ENCODE data around the gene SCN4A.

The SCN4A gene

GRCh38 chr17:63950940-63951907, 21.5 kb downstream of the SCN4A start:
- ATAC-seq (replicated peaks; ENCODE audit: extremely low read depth, poor library complexity, severe bottlenecking) (no peak), DNase-seq (ENCODE audit: low spot score in 2 of 2) (no peak)
- Mint-ChIP-seq H3K27ac (ENCODE audit: low read depth) (no peak overlapping the region), H3K4me3 (no peak overlapping the region), H3K36me3 (ENCODE audit: insufficient read depth) (peaks cover 3% of the 10 kb centered on the region), H3K4me1 (peaks cover 29% of the 10 kb centered on the region), H3K27me3 (no peaks in the 10 kb centered on the region), H3K9me3 (no peaks in the 10 kb centered on the region)

- DNase-seq (ENCODE audit: low spot score in 2 of 2) = no peak
- peaks cover 30% of the 10 kb centered on the region for H3K4me1 Mint-ChIP-seq
- no peak for ATAC-seq (replicated peaks; ENCODE audit: extremely low read depth, poor library complexity, severe bottlenecking)
- peaks cover 3% of the 10 kb centered on the region for H3K36me3 Mint-ChIP-seq (ENCODE audit: insufficient read depth)
- H3K9me3 Mint-ChIP-seq = no peaks in the 10 kb centered on the region
- H3K27me3 Mint-ChIP-seq = no peaks in the 10 kb centered on the region
- H3K4me3 Mint-ChIP-seq = no peak overlapping the region
- H3K27ac Mint-ChIP-seq (ENCODE audit: low read depth) = no peak overlapping the region
Observed at GRCh38 chr17:63949576-63950250, 23.0 kb downstream of the SCN4A start.

GRCh38 chr17:63948521-63948920, 24.2 kb downstream of the SCN4A start:
- Mint-ChIP-seq H3K9me3 (no peaks in the 10 kb centered on the region), H3K4me1 (peaks cover 20% of the 10 kb centered on the region), H3K27me3 (no peaks in the 10 kb centered on the region), H3K4me3 (no peak overlapping the region), H3K36me3 (ENCODE audit: insufficient read depth) (no peaks in the 10 kb centered on the region), H3K27ac (ENCODE audit: low read depth) (no peak overlapping the region)
- ATAC-seq (replicated peaks; ENCODE audit: extremely low read depth, poor library complexity, severe bottlenecking) (no peak), DNase-seq (ENCODE audit: low spot score in 2 of 2) (no peak)

- H3K4me1 Mint-ChIP-seq = peaks cover 20% of the 10 kb centered on the region
- H3K36me3 Mint-ChIP-seq (ENCODE audit: insufficient read depth) = no peaks in the 10 kb centered on the region
- H3K27me3 Mint-ChIP-seq = no peaks in the 10 kb centered on the region
- no peak for ATAC-seq (replicated peaks; ENCODE audit: extremely low read depth, poor library complexity, severe bottlenecking)
- no peak overlapping the region for H3K4me3 Mint-ChIP-seq
- H3K9me3 Mint-ChIP-seq = no peaks in the 10 kb centered on the region
- DNase-seq (ENCODE audit: low spot score in 2 of 2) = no peak
- no peak overlapping the region for H3K27ac Mint-ChIP-seq (ENCODE audit: low read depth)
Observed at GRCh38 chr17:63947711-63948330, 24.9 kb downstream of the SCN4A start.

- peaks cover 20% of the 10 kb centered on the region for H3K4me1 Mint-ChIP-seq
Observed at GRCh38 chr17:63946440-63947363, 26.0 kb downstream of the SCN4A start.

GRCh38 chr17:63945784-63946439, 26.8 kb downstream of the SCN4A start:
- Mint-ChIP-seq H3K9me3 (no peaks in the 10 kb centered on the region), H3K36me3 (ENCODE audit: insufficient read depth) (peaks cover 1% of the 10 kb centered on the region), H3K4me3 (peak overlapping the region; percentile 74), H3K4me1 (peaks cover 20% of the 10 kb centered on the region), H3K27ac (ENCODE audit: low read depth) (peak overlapping the region; percentile 57), H3K27me3 (no peaks in the 10 kb centered on the region)
- ATAC-seq (replicated peaks; ENCODE audit: extremely low read depth, poor library complexity, severe bottlenecking) = peak; percentile 17
- no peak for DNase-seq (ENCODE audit: low spot score in 2 of 2)

More at GRCh38 chr17:63946440-63947363, 26.0 kb downstream of the SCN4A start:
- H3K9me3 Mint-ChIP-seq = no peaks in the 10 kb centered on the region
- H3K27me3 Mint-ChIP-seq = no peaks in the 10 kb centered on the region
- H3K36me3 Mint-ChIP-seq (ENCODE audit: insufficient read depth) = no peaks in the 10 kb centered on the region
- H3K27ac Mint-ChIP-seq (ENCODE audit: low read depth) = peak overlapping the region; percentile 57
- DNase-seq (ENCODE audit: low spot score in 2 of 2) = peak; percentile 38 to 44
- ATAC-seq (replicated peaks; ENCODE audit: extremely low read depth, poor library complexity, severe bottlenecking) = peak; percentile 80
- peak overlapping the region; percentile 74 for H3K4me3 Mint-ChIP-seq

GRCh38 chr17:63944736-63945499, 27.8 kb downstream of the SCN4A start:
- Mint-ChIP-seq H3K36me3 (ENCODE audit: insufficient read depth) (peaks cover 1% of the 10 kb centered on the region), H3K27ac (ENCODE audit: low read depth) (no peak overlapping the region), H3K4me1 (peaks cover 20% of the 10 kb centered on the region), H3K27me3 (no peaks in the 10 kb centered on the region), H3K9me3 (no peaks in the 10 kb centered on the region), H3K4me3 (peak overlapping the region; percentile 74)
- no peak for DNase-seq (ENCODE audit: low spot score in 2 of 2)
- ATAC-seq (replicated peaks; ENCODE audit: extremely low read depth, poor library complexity, severe bottlenecking) = no peak

GRCh38 chr17:63943745-63944144, 29.0 kb downstream of the SCN4A start:
- Mint-ChIP-seq H3K27me3 (no peaks in the 10 kb centered on the region), H3K27ac (ENCODE audit: low read depth) (no peak overlapping the region), H3K9me3 (no peaks in the 10 kb centered on the region), H3K4me1 (peaks cover 28% of the 10 kb centered on the region), H3K4me3 (no peak overlapping the region), H3K36me3 (ENCODE audit: insufficient read depth) (peaks cover 1% of the 10 kb centered on the region)
- DNase-seq (ENCODE audit: low spot score in 2 of 2) (no peak), ATAC-seq (replicated peaks; ENCODE audit: extremely low read depth, poor library complexity, severe bottlenecking) (no peak)

- H3K4me3 Mint-ChIP-seq = no peak overlapping the region
- H3K9me3 Mint-ChIP-seq = no peaks in the 10 kb centered on the region
- DNase-seq (ENCODE audit: low spot score in 2 of 2) (no peak), ATAC-seq (replicated peaks; ENCODE audit: extremely low read depth, poor library complexity, severe bottlenecking) (no peak)
- peaks cover 33% of the 10 kb centered on the region for H3K4me1 Mint-ChIP-seq
- H3K36me3 Mint-ChIP-seq (ENCODE audit: insufficient read depth) = peaks cover 3% of the 10 kb centered on the region
- H3K27ac Mint-ChIP-seq (ENCODE audit: low read depth) = no peak overlapping the region
- H3K27me3 Mint-ChIP-seq = no peaks in the 10 kb centered on the region
Observed at GRCh38 chr17:63942309-63942985, 30.3 kb downstream of the SCN4A start.

- ATAC-seq (replicated peaks; ENCODE audit: extremely low read depth, poor library complexity, severe bottlenecking) (no peak), DNase-seq (ENCODE audit: low spot score in 2 of 2) (no peak)
- Mint-ChIP-seq H3K36me3 (ENCODE audit: insufficient read depth) (peaks cover 3% of the 10 kb centered on the region), H3K4me1 (peaks cover 32% of the 10 kb centered on the region), H3K9me3 (no peaks in the 10 kb centered on the region), H3K4me3 (no peak overlapping the region), H3K27ac (ENCODE audit: low read depth) (no peak overlapping the region), H3K27me3 (no peaks in the 10 kb centered on the region)
Observed at GRCh38 chr17:63941751-63942150, 31.0 kb downstream of the SCN4A start.

- H3K27ac Mint-ChIP-seq (ENCODE audit: low read depth) = no peak overlapping the region
- no peak overlapping the region for H3K4me3 Mint-ChIP-seq
- H3K9me3 Mint-ChIP-seq = no peaks in the 10 kb centered on the region
- H3K27me3 Mint-ChIP-seq = no peaks in the 10 kb centered on the region
- DNase-seq (ENCODE audit: low spot score in 2 of 2) (no peak), ATAC-seq (replicated peaks; ENCODE audit: extremely low read depth, poor library complexity, severe bottlenecking) (no peak)
- peaks cover 3% of the 10 kb centered on the region for H3K36me3 Mint-ChIP-seq (ENCODE audit: insufficient read depth)
- peaks cover 26% of the 10 kb centered on the region for H3K4me1 Mint-ChIP-seq
Observed at GRCh38 chr17:63941162-63941561, 31.6 kb downstream of the SCN4A start.
